Measurements from ENCODE around the gene CLSTN2.

Gene CLSTN2

DNA sequence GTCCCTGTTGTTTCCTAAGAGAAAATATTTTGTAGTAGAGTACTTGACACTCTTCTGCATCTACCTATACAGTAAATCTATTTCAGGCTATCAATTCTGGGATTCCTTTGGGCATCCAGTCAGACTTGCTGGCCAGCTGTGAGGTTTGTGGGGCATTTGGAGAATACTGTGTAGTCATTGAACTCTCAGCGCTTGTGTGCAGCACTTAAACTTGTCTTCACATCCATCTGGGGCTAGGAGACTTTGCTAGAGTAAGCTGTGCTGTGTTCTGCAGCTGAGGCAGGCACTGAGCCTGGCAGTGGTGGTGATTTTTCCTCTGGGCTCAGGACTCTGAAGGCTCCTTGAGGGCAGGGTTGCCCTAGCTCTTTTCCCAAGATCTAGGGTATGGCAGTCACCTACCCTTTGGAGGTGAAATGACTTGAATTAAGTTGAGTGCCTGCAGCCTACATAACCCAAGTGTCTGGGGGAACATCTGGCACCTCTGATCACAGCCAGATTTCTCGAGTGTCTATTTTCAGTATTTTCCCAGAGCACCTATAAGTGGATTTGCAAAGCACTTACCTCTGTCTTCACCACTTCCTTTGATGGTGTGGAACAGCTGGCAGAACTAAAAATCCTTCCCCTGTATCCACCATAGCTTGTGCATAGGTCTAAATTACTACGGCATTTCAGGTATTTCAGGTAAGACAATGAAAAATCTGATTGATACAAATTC, 19.3 kb downstream of the CLSTN2 start:
- no peak for DNase-seq (ENCODE audit: extremely low read depth, low read depth)
- TF ChIP-seq, protein P1, sequence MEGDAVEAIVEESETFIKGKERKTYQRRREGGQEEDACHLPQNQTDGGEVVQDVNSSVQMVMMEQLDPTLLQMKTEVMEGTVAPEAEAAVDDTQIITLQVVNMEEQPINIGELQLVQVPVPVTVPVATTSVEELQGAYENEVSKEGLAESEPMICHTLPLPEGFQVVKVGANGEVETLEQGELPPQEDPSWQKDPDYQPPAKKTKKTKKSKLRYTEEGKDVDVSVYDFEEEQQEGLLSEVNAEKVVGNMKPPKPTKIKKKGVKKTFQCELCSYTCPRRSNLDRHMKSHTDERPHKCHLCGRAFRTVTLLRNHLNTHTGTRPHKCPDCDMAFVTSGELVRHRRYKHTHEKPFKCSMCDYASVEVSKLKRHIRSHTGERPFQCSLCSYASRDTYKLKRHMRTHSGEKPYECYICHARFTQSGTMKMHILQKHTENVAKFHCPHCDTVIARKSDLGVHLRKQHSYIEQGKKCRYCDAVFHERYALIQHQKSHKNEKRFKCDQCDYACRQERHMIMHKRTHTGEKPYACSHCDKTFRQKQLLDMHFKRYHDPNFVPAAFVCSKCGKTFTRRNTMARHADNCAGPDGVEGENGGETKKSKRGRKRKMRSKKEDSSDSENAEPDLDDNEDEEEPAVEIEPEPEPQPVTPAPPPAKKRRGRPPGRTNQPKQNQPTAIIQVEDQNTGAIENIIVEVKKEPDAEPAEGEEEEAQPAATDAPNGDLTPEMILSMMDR (IDR thresholded peaks at IDR 0.05; ENCODE audit: low read depth, low read length): no peak

DNA sequence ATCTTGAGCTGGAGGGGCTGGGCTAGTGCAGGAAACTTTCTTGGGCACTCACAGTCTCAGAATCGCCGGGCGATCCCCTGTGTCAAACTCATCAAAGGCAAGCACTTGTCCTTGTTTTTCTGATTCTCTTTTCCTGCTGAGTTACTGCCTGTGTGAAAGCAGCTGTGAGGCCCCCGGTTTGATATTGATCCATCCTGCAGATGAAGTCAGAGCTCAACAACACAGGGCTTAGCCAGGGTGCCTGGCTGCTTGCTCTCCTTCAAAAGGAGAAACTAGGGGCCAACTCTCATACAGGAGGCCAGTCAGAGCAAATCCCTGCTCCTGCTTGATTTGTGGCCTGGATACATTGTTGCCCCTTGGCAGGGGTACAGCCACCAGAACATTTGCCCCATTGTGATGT, 22.9 kb downstream of the CLSTN2 start:
- DNase-seq (ENCODE audit: extremely low read depth, low read depth): no peak
- TF ChIP-seq, protein P1 (IDR thresholded peaks at IDR 0.05; ENCODE audit: low read depth, low read length): no peak

DNA sequence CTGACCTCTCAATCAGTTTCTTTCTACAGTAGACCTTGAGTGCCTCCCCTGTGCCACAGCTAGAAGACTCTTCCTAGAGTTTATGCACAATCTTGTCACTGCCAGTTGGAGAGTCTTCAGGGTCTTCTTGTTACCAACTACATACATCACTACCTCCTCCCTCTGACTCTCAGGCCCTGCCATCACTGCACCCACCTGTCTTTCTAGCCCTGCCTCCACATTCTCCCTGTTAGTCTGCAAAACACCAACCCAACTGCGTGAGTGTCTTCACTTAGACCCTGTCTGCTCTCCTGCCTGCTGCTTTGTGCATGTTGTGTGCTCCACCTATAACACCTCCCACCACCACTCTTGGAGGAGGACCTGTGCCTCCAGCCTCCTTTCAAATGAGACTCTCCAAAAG, 34.4 kb downstream of the CLSTN2 start:
- TF ChIP-seq, protein P1 (IDR thresholded peaks at IDR 0.05; ENCODE audit: low read depth, low read length): no peak
- no peak for DNase-seq (ENCODE audit: extremely low read depth, low read depth)

DNA sequence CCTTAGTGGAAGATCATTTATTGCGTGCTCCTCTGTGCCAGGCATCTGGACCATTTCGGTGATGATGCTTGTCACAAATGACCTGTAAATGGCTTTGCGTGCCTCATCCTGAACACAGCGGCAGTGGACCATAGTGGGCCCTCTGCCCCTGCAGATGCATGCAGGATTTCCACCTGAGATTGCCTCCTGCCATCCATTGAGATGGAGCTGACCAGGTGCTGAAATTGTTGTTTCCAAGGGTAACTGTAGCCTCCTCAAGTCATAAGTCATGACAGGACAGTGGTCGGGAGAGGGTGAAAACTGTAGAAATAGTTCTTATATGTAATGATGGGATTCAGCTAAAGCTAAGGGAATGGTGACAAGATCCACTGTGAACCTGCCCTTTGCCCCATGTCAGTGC, 35.5 kb downstream of the CLSTN2 start:
- no peak for DNase-seq (ENCODE audit: extremely low read depth, low read depth)
- TF ChIP-seq, protein P1 (IDR thresholded peaks at IDR 0.05; ENCODE audit: low read depth, low read length): no peak

DNA sequence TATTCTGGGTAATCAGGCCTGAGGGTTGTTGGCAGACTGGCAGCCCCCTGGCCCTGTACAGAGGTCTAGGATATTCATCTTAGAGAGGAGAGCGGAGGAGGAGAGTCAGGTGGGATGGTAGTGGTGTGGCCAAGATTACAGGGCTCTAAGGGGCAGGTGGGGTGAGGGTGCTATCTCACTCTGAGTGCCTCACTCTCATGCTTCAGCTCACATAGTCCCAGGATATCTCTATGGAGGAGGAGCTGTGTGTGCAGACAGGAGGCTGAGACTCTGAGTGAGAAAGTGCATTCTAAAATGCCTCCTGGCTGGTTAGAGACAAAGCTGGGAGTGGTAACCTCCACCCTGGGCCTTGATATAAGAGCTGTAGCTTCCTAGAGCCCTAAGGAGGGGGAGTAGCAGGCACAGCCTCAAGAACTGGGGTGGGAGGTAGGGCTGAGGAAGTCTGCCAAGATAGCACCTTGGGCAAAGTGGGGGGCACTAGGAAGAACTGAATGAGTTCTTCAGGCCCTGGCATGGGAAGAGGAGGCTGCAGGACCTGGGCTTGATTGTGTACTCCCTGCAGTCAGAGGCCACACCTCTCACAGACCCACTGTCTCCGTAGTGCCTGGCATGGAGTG, 39.9 kb downstream of the CLSTN2 start:
- no peak for DNase-seq (ENCODE audit: extremely low read depth, low read depth)
- TF ChIP-seq, protein P1 (IDR thresholded peaks at IDR 0.05; ENCODE audit: low read depth, low read length): no peak

DNA sequence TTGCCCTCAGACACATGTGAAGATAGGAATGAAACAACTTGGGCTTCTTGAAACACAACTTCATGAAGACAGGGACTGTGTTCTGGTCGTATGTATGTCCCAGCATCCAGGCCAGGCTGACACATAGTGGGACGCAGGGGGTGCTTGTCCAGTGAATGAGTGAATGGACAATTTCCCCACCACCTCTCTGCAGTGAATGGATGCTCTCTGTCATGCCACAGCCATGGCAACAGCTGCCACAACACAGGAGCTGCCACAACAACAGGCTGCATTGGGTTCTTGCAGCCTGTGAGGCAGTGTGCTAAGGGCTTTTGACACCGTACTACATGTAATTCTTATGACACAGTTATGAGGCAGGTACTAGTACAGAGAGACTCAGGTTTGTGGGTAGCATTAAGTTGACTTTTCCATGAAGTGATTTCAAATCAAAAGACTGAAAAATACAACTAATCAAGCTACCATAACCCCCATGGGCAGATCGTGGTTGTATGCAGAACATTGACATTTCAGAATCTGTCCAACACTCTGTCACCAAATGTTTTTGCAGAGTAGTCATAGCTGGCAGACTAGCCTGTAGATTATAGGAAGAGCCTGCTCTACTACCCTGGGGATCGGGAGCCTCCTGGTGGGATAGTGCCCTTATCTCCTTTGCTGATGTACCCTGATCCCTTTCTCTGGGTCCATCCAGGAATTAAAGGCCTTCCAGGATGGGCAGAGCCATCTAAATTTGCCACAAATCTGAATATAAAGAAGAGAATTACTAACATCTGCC, 40.8 kb downstream of the CLSTN2 start:
- DNase-seq (ENCODE audit: extremely low read depth, low read depth): no peak
- TF ChIP-seq, protein P1 (IDR thresholded peaks at IDR 0.05; ENCODE audit: low read depth, low read length): no peak

DNA sequence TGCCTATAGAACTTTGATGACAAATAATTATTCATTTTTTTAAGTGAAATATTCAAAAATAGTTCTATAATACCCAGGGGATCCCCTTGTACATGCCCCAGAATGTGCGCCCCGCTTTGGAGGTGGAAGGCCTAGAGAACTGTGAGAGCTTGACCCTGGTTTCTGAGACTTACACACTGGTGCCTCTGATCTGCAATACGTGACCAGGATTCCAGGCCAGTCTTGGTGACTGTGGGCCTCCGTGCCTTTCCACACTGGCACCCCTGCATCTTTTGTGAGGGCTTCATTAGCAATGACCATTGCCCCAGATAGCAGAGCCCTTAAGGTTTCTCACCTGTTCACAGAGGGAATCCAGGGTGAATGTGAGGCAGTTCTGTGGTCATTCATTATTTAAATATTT, 44.0 kb downstream of the CLSTN2 start:
- TF ChIP-seq, protein P1 (IDR thresholded peaks at IDR 0.05; ENCODE audit: low read depth, low read length): no peak

More for the DNA sequence above, 44.0 kb downstream of the CLSTN2 start:
- DNase-seq (ENCODE audit: extremely low read depth, low read depth): no peak
